Heart left ventricle (tissue), 16 donors: ENCODE results near the gene THSD7B. TPM values are rescaled to one million over a fixed set of nuclear protein-coding genes. Genes with fewer than 3 reads are reported as not detected.

ENCODE experiments used
- ATAC-seq, 4 donors: fragments of 200-7000 bp; cut with Tn5 transposase; one replicate each; pipeline ENCODE4 v1.9.1; 2020 to 2022; ENCODE audit warnings: moderate library complexity in 4 of 4, mild to moderate bottlenecking in 3 of 4, moderate number of reproducible peaks in 1 of 4
- DNase-seq, 5 donors: peaks; one replicate each; pipeline ENCODE4 v3.0.0-alpha.2; 2020
- H3K27ac ChIP-seq, 12 donors: fragments of 200-600 bp; sonication (generic) in 4 of 12; one replicate each; pipeline versions ENCODE4 v1.5.0 to v1.8.0; 2016 to 2022; ENCODE audit warnings: mild to moderate bottlenecking in 2 of 12
- H3K27me3 ChIP-seq, 9 donors: fragments of 200-600 bp; sonication (generic) in 2 of 9; one replicate each; pipeline versions ENCODE4 v1.5.1 to v1.8.0; 2016 to 2022; ENCODE audit warnings: mild to moderate bottlenecking in 3 of 9
- H3K36me3 ChIP-seq, 9 donors: fragments of 200-600 bp; sonication (generic) in 2 of 9; one replicate each; pipeline versions ENCODE4 v1.5.0 to v1.8.0; 2018 to 2022; ENCODE audit warnings: mild to moderate bottlenecking in 2 of 9
- H3K4me1 ChIP-seq, 12 donors: fragments of 200-600 bp; sonication (generic) in 4 of 12; one replicate each; pipeline versions ENCODE4 v1.5.0 to v1.8.0; 2016 to 2022; ENCODE audit warnings: mild to moderate bottlenecking in 3 of 12
- H3K4me3 ChIP-seq, 12 donors: fragments of 200-600 bp; sonication (generic) in 4 of 12; one replicate each; pipeline versions ENCODE4 v1.5.0 to v1.8.0; 2017 to 2022; ENCODE audit warnings: mild to moderate bottlenecking in 9 of 12, moderate library complexity in 4 of 12
- H3K9me3 ChIP-seq, 12 donors: fragments of 200-600 bp; sonication (generic) in 4 of 12; one replicate each; pipeline versions ENCODE4 v1.5.0 to v1.8.0; 2016 to 2022; ENCODE audit warnings: mild to moderate bottlenecking in 1 of 12
- POLR2A ChIP-seq, 2 donors: fragments of 450-650 bp; IDR thresholded peaks; one replicate each; pipeline ENCODE4 v1.6.1; 2017; ENCODE audit warnings: antibody characterized with exemption in 2 of 2, mild to moderate bottlenecking in 2 of 2, moderate library complexity in 2 of 2
- WGBS, 4 donors: extraction: QIAGEN DNeasy Blood & Tissue Kit in 2 of 4; methylation state at CpG; one replicate each; pipeline versions ENCODE4 v1.1.5 to v1.1.7; 2013 to 2018; 5-methylcytosine and 5-hydroxymethylcytosine counted together
- intact Hi-C, 10 donors: fragments of 100-400 bp; cut with DNase I; formaldehyde crosslinking; loops; one replicate each; pipeline versions ENCODE4 v1.11.1 to v1.14.2; 2022
- polyA plus RNA-seq, 2 donors: library from polyadenylated mRNA; stranded (reverse); fragments of 200-250 nt; gene quantifications; one replicate each; pipeline ENCODE4 v1.2.3, GENCODE V29; 2013
- total RNA-seq, 9 donors: library from RNA; depleted of rRNA in 2 of 9; stranded (reverse); fragments of >200 nt in 2 of 9; fragmentation: NEBNext Ultra II Directional in 3 of 9; extraction: Animal tissue kit (Norgen Biotek cat#: 25700) in 3 of 9; gene quantifications; one replicate each; pipeline versions ENCODE4 v1.1.0 to v1.2.4, GENCODE V29; 2016 to 2023
- TF ChIP-seq, protein P1 (sequence below), 12 donors: fragments of 200-600 bp; sonication (generic) in 4 of 12; IDR thresholded peaks; one replicate each; pipeline versions ENCODE4 v1.5.0 to v1.8.0; 2018 to 2022; ENCODE audit warnings: antibody characterized with exemption in 12 of 12, mild to moderate bottlenecking in 5 of 12
- donor health status: ischemic (EF 13 %, LVEDD 7.1; RV severe dilation, severe dysfunction).
- donor health status: healthy with polysubstance abuse.
- donor health status: DM: no; HTN: yes; CAD: no.
- donor health status: DM: no; HTN: no; CAD: no.
- donor health status: ischemic (EF 25% LVEDD 6.9; RV normal size, moderate dysfunction).
- donor health status: ischemic (EF 25% LVEDD 5.7; RV mildly dilated, moderate dysfunction).
- donor health status: healthy.
- donor health status: DM: yes; HTN: yes; CAD: no.
- donor health status: ischemic (EF 35%, LVEDD 5.7; RV mildly dilated, moderate dysfunction).
- donor health status: nonischemic (EF 11% LVEDD 7.7; RV severe dilation, severe dysfunction).
- donor health status: DM: yes; HTN: yes; CAD: no.
- donor health status: PGD.
- donor health status: ischemic (EF 29% LVEDD 5.4; RV normal size, mild dysfunction).
- donor health status: nonischemic (EF 23%, LVEDD 6.1; RV moderate dilation, normal function).

The THSD7B gene
- total and polyA plus RNA-seq, 11 donors: 0.04 to 0.43 (median 0.17) TPM

DNA sequence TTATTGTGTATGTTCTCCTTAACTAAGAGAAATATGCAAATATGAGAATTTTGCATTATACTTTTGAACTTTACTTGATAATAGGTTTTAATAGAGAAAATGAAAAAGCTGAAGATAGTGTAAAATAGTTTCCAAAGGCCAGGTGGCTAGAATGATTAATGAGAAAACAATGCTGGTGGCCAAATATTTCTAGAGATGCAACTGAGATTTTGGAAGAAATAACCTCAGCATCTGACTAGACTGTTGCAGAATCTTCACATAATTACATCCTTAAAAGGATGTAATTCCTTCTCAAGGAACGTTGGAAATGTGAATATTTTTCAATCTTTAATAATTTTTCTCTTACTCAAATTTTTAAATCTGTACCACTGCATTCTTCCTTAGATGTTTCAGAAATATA is 434.4 kb downstream of the THSD7B start:
- Histone ChIP-seq H3K36me3 (no peaks in the 10 kb centered on the region), H3K9me3 (no peaks in the 10 kb centered on the region), H3K27me3 (peaks cover 0 to 5% (median 0%) of the 10 kb centered on the region in 9 donors), H3K27ac (no peak overlapping the region), H3K4me3 (no peak overlapping the region), H3K4me1 (no peaks in the 10 kb centered on the region)
- DNase-seq: no peak
- intact Hi-C loops: no loop called here
- WGBS, 4 donors: 66 to 82% (median 77%) methylated on average over 1 of the region's 1 CpG
- TF ChIP-seq, protein P1, sequence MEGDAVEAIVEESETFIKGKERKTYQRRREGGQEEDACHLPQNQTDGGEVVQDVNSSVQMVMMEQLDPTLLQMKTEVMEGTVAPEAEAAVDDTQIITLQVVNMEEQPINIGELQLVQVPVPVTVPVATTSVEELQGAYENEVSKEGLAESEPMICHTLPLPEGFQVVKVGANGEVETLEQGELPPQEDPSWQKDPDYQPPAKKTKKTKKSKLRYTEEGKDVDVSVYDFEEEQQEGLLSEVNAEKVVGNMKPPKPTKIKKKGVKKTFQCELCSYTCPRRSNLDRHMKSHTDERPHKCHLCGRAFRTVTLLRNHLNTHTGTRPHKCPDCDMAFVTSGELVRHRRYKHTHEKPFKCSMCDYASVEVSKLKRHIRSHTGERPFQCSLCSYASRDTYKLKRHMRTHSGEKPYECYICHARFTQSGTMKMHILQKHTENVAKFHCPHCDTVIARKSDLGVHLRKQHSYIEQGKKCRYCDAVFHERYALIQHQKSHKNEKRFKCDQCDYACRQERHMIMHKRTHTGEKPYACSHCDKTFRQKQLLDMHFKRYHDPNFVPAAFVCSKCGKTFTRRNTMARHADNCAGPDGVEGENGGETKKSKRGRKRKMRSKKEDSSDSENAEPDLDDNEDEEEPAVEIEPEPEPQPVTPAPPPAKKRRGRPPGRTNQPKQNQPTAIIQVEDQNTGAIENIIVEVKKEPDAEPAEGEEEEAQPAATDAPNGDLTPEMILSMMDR (IDR thresholded peaks at IDR 0.05): no peak
- TF ChIP-seq POLR2A (IDR thresholded peaks at IDR 0.05): no peak
- ATAC-seq: no peak

DNA sequence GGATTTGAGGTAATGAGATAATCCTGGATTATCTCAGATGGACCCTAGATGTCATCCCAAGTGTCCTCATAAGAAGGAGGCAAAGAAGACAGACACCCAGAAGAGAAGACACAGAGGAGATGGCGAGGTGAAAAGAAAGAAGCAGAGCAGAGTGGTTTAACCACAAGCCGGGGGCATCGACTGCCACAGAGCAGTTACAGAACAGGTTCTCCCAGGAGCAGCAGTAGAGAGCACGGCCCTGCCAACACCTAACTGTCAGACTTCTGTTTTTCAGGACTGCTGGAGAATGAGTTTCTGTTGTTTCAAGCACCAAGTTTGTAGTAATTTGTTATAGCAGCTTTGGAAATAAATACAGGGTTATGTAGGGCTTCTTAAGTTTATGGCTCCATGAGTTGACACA is 437.0 kb downstream of the THSD7B start:
- ATAC-seq (no peak), DNase-seq (no peak)
- no peak overlapping the region for H3K27ac ChIP-seq
- 57 to 65% (median 59%) methylated on average over 4 of the region's 4 CpGs for WGBS, 4 donors
- no peaks in the 10 kb centered on the region for H3K36me3 ChIP-seq
- no peak overlapping the region for H3K4me3 ChIP-seq
- intact Hi-C loops: no loop called here
- H3K9me3 ChIP-seq: no peaks in the 10 kb centered on the region
- no peaks in the 10 kb centered on the region for H3K4me1 ChIP-seq
- peaks cover 0 to 5% (median 0%) of the 10 kb centered on the region in 9 donors for H3K27me3 ChIP-seq
- TF ChIP-seq POLR2A (IDR thresholded peaks at IDR 0.05): no peak
- TF ChIP-seq, protein P1 (IDR thresholded peaks at IDR 0.05): no peak

DNA sequence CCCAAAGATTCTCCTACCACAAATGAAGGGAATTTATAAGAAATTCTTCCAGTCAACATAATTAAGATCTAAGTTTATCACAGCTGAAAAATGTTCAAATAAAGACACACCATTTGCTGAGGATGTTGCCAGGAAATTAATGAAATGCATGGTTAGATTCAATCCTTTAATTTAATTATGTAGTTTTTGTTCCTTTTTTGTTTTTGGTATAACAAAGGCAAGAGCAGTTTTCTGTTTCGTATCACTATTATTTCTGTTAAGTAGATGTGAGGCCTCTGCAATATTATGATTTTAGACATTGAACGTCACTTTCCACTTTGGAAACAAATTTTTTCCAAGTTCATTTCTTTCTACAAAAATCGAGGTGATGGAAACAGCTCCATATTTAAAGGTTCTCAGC is 440.0 kb downstream of the THSD7B start:
- no peaks in the 10 kb centered on the region for H3K4me1 ChIP-seq
- no peak for DNase-seq
- no peaks in the 10 kb centered on the region for H3K9me3 ChIP-seq
- no peak overlapping the region for H3K27ac ChIP-seq
- no peak for ATAC-seq
- H3K27me3 ChIP-seq: peaks cover 0 to 5% (median 0%) of the 10 kb centered on the region in 9 donors
- intact Hi-C loops: no loop called here
- TF ChIP-seq POLR2A (IDR thresholded peaks at IDR 0.05): no peak
- TF ChIP-seq, protein P1 (IDR thresholded peaks at IDR 0.05): no peak
- WGBS, 4 donors: 72 to 77% (median 74%) methylated on average over 3 of the region's 3 CpGs
- H3K36me3 ChIP-seq: no peaks in the 10 kb centered on the region
- no peak overlapping the region for H3K4me3 ChIP-seq

DNA sequence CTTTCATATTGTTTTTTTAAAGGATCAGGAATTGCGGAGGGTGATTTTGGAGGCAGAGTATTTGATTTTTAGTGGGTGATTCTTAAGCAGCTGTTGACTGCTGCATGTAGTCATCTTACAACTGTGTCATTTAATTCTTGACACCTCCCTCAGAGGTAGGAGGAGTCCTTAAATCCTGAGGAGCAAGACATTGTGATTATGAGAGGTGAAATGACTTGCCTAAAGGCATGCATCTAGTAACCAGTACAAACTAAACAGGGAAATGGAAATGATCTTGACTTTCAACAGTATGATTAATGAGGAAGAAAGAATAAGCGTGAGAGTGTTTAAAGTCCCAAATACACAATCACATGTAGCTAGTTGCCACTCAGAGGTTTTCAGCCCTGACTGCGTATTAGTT is 440.7 kb downstream of the THSD7B start:
- no peak for DNase-seq
- no peak overlapping the region for H3K4me3 ChIP-seq
- no peak for ATAC-seq
- H3K4me1 ChIP-seq: no peaks in the 10 kb centered on the region
- H3K9me3 ChIP-seq: no peaks in the 10 kb centered on the region
- H3K36me3 ChIP-seq: no peaks in the 10 kb centered on the region
- H3K27ac ChIP-seq: no peak overlapping the region
- no peak for TF ChIP-seq POLR2A (IDR thresholded peaks at IDR 0.05)
- TF ChIP-seq, protein P1 (IDR thresholded peaks at IDR 0.05): no peak
- 83 to 89% (median 86%) methylated on average over 3 of the region's 3 CpGs for WGBS, 4 donors
- peaks cover 0 to 5% (median 0%) of the 10 kb centered on the region in 9 donors for H3K27me3 ChIP-seq
- intact Hi-C loops: no loop called here
